GM13977 (cell line): ENCODE data around the gene RIGI.

Experiments used
- DNase-seq: peaks from one replicate; pipeline ENCODE4 v3.0.0; 2012; ENCODE audit warnings: low spot score
- CTCF ChIP-seq: IDR thresholded peaks from 2 replicates; pipeline ENCODE4 v1.5.1; 2012; ENCODE audit warnings: mild to moderate bottlenecking, control low read depth; ENCODE audit not compliant: insufficient read depth; ENCODE audit errors: extremely low read depth, missing control alignments
- in situ Hi-C: fragments of 300-500 bp; cut with MboI; formaldehyde crosslinking; loops from one replicate; pipeline ENCODE4 v1.12.0; 2022; ENCODE audit warnings: low sequenced_read_pairs, low pct_unique_long_range_greater_than_20kb, mixed read lengths, inconsistent platforms; ENCODE audit not compliant: unreplicated experiment

The RIGI gene

GRCh38 chr9:32566770-32567169, 40.8 kb upstream of the RIGI start:
- TF ChIP-seq CTCF: no peak
- in situ Hi-C loops: loop anchor here (25.0 kb wide), 1 partner anchor 104 kb away; no protein-coding TSS in a partner anchor
- DNase-seq: no peak

DNA sequence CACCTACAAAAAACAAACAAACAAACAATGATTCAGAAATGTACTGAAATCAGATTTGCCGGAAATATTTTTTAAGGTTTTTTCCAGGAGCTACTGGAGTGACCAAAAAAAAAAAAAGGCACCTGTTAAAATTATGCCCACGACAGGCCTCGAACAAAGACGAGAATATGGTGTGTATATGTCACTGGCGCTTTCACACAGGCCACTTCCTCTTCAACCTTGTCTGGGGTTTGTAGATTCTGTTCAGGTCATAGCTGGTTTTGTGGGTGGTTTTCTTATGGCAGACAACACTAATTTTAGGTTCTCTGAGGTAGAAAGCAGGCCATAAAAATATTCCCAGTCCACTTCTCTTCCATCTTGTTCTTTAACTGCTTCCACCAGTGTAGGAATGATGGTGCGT, 40.0 kb upstream of the RIGI start:
- in situ Hi-C loops: loop anchor here (25.0 kb wide), 1 partner anchor 104 kb away; no protein-coding TSS in a partner anchor
- no peak for DNase-seq
- TF ChIP-seq CTCF: no peak

- TF ChIP-seq CTCF: no peak
- in situ Hi-C loops: loop anchor here (25.0 kb wide), 1 partner anchor 96 kb away; no protein-coding TSS in a partner anchor
These were observed 32.5 kb upstream of the RIGI start for GRCh38 chr9:32558408-32558934.

DNA sequence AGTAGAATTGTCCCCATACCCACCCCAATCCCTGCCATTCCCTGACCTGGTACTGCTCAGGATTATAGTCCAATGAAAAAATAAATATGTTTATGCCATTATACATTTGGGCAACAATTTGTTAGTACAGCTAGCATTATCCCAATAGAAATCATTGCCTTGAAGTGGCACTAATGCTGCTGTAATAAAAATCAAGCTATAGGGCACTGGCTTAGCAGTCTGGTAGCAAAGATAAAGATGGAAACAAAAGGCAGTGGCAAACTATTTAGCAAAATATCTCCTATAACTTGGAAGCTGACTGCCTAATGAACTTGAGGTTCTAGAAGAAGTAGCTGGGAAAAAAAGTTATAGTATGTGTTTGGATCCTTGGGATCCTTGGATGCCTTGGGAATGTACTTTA, 28.6 kb upstream of the RIGI start:
- in situ Hi-C loops: loop anchor here (25.0 kb wide), 1 partner anchor 92 kb away; no protein-coding TSS in a partner anchor
- TF ChIP-seq CTCF: no peak

More at GRCh38 chr9:32558408-32558934, 32.5 kb upstream of the RIGI start:
- DNase-seq: no peak

DNA sequence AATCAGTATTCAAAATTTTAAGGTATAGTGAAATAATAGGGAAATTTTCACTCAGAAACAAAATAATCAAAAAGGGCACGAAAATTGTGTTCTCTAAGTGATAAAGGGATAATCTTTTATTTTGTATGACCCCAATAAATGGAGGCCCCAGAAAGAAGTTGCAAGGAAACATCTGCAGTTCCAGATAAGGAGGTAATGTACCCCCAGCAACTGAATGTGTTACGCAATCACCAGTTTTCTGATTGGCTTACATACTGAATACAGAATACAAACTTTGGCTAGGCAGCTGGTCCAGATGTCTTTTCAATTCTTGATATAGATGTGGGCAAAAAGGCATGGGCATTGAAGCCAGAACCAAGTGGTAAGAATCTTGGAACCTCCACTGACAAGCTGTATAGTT, 28.1 kb upstream of the RIGI start:
- no peak for TF ChIP-seq CTCF
- in situ Hi-C loops: loop anchor here (25.0 kb wide), 1 partner anchor 92 kb away; no protein-coding TSS in a partner anchor

More for the DNA sequence above, 28.6 kb upstream of the RIGI start:
- no peak for DNase-seq

GRCh38 chr9:32552172-32552872, 26.3 kb upstream of the RIGI start, which contains the start of the genes SMIM27 and TOPORS:
TSS of gene SMIM27 (plus strand) at chr9:32552327. CDS start at chr9:32552435, 108 bp downstream.
TSS of gene TOPORS (minus strand) at chr9:32552586. CDS start at chr9:32552436, 150 bp downstream.
- peak; percentile 90 for DNase-seq
- in situ Hi-C loops: loop anchor here (25.0 kb wide), 1 partner anchor 90 kb away; no protein-coding TSS in a partner anchor

More for the DNA sequence above, 28.1 kb upstream of the RIGI start:
- no peak for DNase-seq

More at GRCh38 chr9:32552172-32552872, 26.3 kb upstream of the RIGI start, which contains the start of the genes SMIM27 and TOPORS:
- no peak for TF ChIP-seq CTCF
